DMS 273 (cell line): Measurements from ENCODE around the gene COL4A6.
A peak's percentile ranks its signal among the peaks of the same experiment; 100 is the strongest.

ENCODE experiments used
- DNase-seq: peaks from one replicate; lab custom pipeline; 2025; ENCODE audit not compliant: unreplicated experiment; lab: John Stamatoyannopoulos, UW

COL4A6 gene

DNA sequence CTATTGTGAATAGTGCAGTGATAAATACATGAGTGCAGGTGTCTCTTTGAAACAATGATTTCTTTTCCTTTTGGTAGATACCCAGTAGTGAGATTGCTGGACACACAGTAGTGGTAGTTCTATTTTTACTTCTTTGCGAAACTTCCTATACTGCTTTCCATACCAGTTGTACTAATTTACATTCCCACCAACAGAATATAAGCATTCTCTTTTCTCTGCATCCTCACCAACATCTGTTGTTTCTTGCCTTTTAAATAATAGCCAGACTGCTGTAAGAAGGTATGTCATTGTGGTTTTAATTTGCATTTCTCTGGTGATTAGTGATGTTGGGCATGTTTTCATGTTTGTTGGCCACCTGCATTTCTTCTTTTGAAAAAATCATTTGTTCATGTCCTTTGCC lies 105.9 kb downstream of the COL4A6 start:
- DNase-seq: no peak

DNA sequence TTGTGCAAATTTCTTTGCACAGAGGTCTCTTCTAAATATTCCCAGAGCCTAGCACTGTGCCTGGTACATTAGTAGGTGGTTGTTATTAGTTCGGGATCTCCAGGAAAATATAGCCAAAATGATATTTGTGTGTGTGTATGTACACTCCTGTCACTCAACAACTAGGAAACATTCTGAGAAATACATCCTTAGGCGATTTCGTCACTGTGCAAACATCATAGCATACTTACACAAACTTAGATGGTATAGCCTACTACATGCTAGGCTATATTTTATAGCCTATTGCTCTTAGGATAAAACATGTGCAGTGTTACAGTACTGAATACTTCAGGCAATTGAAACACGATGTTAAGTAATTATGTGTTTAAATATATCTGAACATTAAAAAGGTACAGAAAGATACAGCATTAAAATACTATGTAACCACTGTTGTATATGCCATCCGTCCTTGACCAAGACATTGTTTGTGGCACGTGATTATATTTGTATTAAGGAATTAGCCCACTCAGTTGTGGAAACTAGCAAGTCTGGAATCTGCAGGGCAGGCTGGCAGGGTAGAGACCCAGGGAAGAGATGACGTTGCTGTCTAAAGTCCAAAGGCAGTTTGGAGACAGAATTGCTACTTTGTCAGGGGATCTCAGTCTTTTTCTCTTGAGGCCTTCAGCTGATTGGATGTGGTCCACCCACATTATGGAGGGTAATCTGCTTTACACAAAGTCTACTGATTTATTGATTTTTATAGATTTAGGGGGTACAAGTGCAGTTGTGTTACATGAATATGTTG lies 106.9 kb downstream of the COL4A6 start:
- DNase-seq: no peak

DNA sequence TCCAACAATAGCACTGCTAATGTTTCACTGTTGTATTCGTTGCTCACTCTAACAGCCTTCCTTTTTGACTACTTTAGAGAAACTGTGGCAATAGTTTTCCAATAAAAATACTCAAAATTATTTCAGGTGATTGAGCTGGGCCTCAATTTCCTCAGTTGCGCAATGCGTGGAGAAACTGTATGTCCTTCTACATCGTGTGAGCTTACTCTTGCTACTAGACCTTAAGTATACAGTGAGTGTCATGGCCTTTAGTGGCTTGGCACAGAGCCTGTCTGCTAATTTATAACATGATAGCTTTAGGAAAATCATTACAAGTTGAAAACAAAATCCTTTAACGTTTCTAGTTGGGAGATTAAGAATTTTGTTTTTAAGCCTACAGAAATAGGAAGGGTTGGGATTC lies 114.5 kb downstream of the COL4A6 start:
- DNase-seq: peak; percentile 39

DNA sequence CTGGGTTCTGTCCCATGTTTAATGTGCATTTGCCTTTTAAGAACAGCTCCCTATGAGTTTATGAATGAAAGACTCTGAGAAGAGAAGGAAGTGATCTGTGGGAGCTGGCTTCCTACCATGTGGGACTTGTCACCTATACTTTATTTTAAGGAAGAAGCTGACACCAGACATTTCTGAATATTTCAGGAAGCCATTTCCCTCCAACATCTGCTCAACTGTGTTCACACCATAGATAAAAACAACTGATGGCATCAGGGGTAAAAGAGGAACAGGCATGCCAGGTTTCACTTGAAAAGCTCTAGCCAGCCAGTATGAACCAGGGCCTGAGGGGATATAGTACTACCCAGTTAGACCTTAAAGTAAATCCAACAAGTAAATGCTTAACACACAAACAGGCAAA lies 116.0 kb downstream of the COL4A6 start:
- peak; percentile 15 for DNase-seq

DNA sequence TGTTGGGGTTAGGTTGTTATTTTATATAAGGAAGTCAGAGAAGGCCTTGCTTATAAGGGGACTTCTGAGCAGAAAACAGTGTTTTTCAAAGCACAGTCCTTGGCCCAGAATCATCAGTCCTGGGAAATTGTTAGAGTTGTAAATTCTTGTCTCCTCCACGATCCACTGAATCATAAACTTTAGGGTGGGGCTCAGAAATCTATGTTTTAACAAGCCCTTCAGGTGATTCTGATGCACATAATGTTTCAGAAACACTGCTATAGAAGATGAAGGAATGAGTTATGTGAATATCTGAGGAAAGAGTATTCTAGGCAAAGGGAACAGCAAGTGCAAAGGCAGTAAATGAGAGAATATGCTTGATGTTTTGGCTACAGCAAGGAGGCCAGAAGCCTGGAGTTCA lies 121.8 kb downstream of the COL4A6 start:
- no peak for DNase-seq

DNA sequence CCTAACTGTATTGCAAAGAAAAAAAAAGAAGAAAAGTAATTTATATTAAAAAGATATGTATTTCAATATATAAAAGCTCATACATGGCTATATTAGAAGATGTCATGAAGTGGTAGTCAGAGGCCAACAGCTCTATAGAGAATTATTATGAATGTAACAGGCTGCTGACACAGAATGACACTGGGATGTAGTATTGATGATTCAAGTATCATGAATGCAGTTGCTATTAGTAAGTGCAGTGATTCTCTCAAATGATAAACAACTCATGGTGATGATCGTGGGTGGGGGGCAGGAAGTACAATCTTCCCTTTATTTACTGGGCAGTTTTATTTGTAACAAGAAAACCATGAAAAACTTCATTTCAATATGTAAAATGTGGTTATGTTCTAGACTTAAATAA lies 124.6 kb downstream of the COL4A6 start:
- no peak for DNase-seq

DNA sequence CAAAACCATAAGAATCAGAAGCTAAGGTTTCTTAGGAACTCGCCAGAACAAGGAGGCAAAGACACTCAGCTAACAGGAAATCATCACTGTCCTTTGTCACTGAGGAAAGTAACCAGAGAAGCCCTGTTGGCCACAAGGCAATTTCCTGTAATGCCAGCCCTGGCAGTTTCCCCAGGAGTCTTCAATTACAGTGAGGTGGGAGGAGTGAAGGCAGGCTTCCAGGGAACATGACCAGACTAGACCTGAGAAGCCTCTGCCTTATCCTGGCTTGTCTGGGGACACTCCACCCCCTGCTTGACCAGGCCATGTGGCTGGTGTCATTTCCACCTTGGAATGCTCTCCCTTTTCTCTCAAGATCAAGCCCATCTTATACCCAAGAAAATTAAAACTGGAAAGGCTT lies 125.3 kb downstream of the COL4A6 start:
- peak; percentile 80 for DNase-seq

DNA sequence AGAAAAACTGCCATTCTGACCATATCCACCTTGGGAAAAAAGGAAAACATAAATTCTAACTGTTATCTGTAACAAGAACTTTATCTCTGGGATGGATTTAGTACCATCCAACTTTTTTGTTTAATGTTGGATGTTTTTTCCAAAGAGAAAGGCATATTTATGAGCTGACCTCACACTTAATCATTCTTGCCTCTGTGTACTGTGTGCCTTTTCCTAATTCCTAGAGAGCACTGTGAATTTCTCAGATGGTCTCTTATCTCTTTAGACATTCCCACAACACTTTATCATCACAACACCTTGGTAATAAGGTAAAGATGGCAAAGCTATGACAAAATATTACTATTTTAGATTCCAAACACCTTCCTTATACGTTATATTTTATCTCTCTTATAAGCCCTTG lies 126.2 kb downstream of the COL4A6 start:
- no peak for DNase-seq

DNA sequence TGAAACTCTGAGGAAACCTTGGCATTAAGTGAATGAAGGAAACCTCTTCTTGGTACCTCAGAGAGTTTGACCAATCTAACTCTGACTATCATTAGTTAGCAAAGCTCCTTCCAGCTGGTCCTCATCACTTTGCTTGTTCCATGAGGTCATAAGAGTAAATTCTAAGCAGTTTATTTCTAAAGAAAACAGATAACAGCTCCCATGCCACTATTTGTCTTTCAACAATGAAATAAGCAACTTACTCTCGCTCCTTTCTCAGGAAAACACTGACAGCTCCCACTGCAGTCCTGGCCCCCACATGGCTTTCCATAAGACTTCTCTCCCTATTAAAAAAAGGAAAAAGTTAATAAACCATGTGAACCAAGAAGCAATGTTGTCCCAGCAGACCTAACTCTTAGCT lies 127.7 kb downstream of the COL4A6 start:
- DNase-seq: no peak

DNA sequence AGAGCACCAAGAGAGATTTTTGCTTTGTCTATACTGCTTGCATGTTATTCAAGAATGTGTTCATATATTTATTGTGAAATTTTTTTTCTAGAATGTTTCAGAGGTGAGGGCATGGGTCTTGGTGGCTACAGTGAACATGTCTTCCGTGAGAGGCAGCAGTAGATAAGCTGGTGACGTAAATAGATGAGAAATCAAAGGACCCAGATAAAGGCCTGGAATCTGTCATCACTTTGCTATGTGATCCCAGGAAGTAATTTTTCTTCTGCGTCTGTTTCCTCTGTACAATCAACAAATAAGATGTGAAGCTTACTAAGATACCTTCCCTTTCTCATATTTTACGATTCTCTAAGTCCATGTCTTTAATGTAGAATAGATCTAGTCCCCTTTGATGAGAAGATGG lies 129.1 kb downstream of the COL4A6 start:
- no peak for DNase-seq

DNA sequence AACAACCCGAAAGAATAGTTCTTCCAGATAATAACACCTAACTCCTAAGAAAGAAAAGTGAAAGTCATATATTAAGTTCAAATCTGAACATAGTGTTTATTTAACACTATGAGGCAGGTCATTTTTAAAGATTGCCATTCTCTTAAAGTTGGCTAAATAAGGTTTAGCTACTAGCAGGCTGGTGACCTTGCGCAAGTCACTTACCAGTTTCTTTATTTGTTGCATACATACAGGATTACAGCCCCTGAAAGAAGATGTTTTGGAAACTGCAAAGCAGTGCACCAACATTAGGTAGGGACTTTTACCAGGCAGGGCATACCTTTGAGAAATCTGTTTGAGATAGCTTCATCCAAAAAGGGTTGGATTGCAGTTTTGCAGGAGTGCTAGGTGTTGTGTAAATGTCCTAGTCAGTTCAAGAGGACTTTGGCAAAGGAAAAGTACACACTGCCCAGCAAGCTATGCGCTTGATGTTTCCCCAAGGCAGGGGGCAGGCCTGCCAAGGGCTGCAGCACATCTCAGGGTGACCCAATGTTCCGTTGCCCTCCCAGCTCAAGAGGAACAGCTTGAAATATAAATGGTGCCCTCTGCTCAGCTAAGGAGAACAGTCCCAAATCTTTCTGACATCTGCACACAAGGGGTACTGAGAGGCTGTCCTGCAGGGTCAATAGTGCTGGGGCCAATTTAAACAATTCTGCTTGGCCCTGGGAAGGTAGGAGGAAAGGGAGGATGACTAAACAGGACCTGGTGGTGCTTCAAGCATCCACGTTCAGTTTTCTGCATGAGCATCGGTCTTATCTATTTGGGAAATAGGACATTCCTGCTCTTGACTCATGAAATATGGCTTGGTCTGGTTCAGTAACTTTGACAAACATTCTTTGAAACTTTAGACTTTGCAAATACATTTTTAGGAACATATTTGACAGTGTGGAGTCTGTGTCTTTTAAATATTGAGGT lies 130.8 kb downstream of the COL4A6 start:
- no peak for DNase-seq

DNA sequence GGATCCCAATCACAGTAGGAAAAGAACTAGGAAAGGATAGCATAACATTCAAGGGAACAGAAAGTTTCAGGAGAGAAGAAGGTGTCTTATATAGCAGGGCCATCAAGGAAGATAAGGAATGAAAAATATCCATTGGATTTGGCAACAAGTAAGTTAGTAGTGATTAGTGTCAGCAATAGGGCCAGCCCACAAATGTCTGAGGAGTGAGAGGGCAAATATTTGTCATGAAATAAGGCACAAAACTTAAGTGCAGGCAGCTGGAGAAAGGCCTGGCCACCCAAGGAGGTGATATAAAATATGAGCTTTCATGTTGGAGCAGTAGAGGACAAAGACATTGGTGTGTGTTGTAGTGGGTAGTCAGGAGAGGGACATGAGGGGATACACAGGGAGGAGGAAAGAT lies 132.1 kb downstream of the COL4A6 start:
- no peak for DNase-seq

DNA sequence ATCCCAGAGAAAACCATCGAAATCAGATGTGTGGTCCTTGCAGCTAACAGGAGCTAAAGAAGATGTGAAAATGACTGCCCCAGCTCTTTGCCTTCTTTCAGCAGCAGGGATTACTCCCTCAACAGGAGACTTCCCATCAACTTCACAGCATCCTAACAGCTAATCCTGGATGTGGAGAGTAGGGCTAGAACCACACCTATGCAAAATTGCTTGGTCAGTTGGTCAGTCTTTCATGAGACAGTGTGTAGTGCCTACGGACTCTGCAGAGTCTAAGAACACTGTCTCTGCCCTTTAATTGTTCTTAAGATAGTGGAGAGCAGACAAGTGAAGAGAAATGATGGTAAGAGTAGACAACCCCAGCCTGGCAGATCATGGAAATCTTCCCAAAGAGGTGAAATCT lies 133.5 kb downstream of the COL4A6 start:
- no peak for DNase-seq

DNA sequence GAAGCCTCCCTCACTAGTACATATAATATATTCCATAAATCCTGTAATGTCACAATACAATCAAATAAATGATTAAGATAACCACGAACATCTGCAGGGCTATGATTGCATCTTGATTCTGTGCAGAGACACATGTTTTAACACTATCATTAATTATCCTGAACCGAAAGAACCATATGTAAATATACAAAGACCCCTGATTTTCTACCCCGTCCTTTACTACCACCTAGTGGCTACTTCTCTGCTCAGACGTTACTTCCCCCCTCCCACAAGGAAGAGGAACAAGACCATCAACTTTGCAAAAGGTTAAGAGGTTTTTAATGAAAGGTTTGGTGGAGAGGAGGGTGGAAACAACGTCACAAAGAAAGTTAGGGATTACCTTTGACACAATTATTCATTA lies 134.0 kb downstream of the COL4A6 start:
- peak; percentile 73 for DNase-seq

DNA sequence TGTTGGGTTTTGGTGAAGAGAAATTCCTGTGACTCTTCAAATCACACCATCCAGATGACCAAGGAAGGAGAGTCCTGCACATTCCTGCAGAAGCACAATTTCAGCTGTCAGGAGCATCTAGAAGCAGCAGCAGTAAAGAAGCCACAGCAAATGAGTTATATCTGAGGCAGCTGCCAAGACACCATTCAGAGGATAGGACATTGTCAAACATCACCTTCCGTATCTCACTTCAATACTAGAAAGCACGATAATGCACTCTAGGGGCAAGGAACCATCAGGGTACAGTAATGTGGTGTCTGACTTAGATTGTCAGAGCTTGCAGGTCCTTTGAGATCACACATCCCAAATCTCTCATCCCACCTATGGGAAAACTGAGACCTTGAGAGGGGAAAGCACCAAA lies 134.5 kb downstream of the COL4A6 start:
- no peak for DNase-seq

DNA sequence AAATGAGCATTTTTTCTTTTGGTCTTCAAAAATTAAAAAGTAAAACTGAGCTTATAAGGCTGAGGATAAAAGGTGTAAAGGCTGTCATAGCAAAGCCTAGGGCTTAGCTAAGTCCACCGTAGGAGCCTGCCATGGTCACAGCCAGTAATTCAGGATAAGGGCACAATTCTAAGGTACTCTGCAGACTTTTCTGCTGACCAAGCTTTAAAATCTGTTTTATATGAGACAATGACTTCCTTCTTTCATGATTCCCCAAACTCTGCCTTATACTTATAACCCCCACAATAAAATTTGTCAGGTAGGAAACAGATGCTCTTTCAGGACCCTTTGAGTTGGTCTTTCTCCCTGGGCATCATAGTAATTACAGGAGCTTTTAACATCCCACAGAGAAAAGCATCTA lies 138.5 kb downstream of the COL4A6 start:
- no peak for DNase-seq

DNA sequence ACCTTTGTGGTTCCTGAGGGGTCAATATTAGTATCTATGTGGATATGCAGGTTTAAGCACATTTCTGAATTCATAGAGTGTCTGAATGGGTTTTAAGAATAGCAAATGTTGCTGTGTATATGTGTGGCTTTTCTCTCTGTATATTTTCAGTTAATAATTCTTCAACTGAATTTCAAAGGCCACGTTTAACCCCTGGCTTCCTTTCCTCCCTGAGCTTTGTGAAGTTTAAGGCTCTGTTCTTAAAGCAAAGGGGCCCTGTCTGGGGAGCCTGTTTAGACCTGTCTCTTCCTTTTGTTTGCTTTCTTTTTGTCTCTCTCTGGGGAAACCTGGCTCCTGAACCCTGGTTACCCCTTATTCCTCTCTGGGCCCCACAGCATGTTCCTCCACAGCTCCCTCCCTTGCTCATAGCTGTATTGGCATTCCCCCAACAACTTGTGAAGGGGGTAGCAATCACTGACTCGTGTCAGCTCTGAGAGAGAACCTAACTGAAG lies 139.1 kb downstream of the COL4A6 start:
- peak; percentile 29 for DNase-seq

DNA sequence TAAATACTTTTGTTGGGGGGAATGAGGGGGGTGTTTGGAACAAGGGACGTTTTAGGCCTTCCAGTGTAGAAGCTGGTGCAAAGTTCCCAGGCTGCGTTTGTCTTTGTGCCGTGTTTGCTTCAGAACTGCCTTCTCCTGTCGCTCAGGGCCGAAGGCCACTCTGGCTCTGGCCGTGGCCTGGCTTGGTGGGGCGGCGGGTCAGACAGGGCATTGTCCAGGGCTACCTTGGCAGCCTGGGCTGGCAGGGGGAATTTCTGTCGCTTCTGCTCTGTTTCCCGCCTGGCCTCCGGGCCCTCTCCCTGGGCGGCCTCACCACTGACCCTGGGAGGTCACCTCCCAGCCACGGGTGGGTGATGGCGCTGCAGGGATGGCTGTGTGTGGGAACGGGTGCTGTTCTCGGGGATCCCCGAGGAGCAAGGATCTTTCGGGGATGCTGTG lies 140.0 kb downstream of the COL4A6 start:
- no peak for DNase-seq

DNA sequence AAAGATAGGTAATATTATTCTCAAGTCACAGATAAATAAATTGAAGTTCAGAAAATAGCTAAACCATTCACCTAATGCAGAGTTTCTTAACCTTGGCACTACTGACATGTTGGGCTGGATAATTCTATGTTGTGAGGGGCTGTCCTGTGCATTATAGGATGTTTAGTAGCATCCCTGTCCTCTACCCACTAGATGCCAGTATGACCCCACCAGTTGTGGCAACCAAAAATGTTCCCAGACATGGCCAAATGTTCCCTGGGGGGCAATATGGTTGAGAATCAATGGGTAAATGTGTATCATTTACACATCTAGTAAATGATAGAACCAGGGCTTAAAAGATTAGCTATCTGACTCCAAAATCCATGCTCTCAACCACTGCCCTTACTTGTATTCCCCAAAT lies 140.9 kb downstream of the COL4A6 start:
- peak; percentile 12 for DNase-seq

DNA sequence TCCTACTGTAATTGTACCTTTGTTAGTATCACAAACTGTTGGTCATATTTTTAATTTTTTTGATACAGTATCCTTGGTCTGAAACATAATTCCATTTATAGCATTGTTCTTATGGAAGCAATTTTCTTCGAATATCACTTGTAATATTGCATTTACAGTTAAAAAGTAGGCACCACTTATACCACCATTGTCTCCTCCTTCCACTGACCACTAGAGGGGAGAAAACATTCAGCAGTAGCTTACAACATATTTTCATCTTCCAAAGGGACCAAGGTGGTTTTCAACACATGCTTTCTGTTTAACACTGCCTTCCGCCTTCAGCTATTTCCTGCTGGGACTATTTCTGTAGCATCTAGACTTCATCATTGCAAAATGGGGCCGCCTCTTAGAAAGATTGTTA lies 146.2 kb downstream of the COL4A6 start:
- no peak for DNase-seq

DNA sequence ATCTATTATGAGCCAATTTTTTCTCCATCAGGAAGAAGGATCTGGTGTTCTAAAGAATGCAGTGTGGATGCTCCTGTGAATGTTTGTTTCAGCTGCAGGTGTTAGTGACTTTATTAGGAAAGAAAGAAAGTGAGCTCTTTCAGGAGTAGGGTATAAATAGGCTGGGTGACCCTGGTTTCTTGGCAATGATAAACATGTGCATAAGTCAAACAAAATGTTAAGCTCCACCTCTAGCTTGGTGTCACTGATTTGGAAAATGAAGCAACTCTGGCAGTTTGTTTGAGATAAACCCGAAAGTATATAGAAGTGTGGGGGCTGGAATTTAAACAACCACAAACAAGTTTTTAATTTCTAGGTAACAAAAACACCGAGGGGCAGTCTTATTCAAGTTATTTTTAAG lies 152.3 kb downstream of the COL4A6 start:
- DNase-seq: no peak

DNA sequence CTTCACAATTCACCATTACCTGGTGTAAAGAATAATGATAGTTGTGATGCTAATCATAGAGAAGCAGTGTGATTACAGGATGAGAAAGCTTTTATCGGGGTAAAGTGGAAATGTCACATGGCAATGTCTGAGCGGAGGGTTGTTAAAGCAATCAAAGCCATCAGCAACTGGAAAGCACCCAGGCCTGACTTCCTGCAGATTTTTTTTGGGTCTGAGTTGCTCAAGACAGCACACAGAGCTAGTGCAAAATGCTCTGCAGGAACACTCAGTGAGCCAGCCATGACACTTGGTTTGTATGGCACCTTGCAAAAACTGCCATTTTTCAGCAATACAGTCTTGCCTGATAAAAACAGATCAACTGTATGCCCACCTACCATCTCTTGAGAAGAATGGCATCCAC lies 152.9 kb downstream of the COL4A6 start:
- no peak for DNase-seq
